Measurements from ENCODE around the gene SH2D4B.

Gene SH2D4B

DNA sequence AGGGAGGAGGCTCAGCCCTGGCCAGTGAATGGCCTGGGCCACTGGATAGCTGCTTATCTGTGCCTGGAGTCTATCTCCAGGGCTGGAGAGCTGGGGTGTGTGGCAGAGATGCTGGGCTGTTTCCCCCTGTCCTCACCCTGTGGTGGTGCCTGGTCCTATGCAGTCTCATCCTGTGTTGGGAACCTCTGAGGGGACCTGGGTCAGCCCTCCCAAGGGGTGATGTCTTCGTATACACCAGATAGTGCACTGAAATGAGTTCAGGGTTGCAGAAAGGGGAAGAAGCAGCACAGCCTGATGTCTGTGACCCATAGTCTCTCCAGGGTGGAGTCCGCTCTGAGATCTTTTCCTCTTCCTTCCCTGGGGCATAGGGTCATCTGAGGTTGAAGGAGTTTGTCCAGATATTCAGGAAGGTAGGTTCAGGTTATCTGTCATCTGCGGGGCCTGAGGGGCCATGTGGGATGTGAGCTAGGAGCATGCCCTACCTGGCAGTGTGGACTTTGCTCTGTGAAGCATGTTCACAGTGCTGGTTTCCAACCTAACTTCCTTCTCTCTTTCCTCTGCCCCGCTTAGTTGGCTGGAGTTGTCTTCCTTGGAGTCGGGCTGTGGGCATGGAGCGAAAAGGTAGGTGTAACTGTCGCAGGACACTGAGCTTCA, 33.4 kb upstream of the SH2D4B start:
- no peak for DNase-seq (ENCODE audit: low read depth in 2 of 2)

DNA sequence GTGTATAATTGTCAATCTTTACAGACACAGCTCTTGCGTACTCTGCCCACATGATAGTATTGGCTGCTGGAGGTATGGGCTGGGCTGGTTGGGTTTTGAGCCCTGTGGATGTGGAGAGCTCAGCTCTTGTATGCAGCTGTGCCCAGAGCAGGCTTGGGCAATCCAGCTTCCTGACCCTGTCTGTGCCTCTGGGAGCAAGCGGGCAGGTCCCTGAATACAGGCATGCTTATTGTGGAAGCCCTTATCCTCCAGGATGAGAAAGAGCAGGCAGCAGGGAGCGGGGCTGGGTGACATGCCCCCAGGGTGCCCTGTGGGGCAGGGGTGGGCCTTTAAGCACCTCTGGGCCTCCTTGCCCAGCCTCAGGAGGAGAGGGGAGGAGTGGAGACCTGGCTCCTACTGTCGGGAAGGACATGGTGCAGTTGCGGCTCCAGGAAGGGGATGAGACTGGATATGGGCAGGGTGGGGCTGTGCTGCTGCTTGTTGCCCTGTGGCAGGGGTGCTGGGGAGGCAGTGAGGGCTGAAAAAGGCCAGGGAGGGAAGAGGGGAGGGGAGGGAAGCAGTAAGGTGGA, 32.7 kb upstream of the SH2D4B start:
- DNase-seq (ENCODE audit: low read depth in 2 of 2) = no peak

DNA sequence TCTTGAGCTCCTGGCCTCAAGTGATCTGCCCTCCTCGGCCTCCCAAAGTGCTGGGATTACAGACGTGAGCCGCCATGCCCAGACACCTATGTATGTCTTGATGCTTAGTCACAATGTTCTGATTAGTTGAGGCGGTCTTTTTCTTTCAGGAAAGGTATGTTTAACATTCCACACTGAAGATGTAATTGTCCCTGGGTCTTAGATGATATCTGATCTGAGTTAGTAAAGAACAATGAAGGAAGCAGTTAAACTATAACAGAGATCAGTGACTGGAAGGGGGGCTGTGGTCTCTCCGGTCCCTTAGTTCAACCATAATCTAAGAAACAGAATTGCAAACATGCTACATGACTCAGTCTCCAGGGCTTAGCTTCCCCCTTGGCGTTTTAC, 31.5 kb upstream of the SH2D4B start:
- no peak for DNase-seq (ENCODE audit: low read depth in 2 of 2)

DNA sequence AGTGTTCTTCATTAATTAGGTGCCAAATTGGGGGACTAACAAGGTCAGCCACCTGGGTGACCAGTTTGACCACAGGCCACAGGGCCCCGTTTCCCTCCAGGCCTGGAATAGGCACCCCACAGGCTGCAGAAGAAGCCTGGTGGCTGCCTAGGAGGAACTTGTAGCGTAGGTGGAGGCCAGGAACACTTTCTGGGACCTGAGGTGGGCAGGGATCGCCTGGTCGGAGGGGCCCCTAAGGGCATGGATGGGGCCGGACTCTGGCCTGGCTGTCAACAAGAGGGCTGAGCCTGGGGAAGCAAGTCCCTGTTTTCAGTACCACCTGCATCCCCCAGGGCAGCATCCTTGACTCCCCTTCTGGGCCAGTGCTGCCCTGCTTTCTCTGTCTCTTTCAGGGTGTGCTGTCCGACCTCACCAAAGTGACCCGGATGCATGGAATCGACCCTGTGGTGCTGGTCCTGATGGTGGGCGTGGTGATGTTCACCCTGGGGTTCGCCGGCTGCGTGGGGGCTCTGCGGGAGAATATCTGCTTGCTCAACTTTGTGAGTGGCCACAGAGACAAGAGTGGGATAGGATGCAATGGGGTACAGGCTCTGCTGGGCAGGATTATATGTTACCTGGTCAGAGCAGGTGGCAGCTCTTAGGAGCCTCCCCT, 30.7 kb upstream of the SH2D4B start:
- no peak for DNase-seq (ENCODE audit: low read depth in 2 of 2)

DNA sequence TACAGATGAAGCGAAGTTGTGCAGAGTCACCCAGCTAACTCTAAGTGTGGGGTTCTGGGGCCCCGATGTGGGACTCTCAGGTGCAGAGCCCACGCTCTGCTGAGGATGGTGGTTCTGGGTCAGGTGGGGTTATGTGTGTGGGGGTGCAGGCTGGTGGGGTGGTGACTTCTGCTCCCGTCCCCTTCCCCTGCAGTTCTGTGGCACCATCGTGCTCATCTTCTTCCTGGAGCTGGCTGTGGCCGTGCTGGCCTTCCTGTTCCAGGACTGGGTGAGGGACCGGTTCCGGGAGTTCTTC, 28.6 kb upstream of the SH2D4B start:
- DNase-seq (ENCODE audit: low read depth in 2 of 2) = no peak

DNA sequence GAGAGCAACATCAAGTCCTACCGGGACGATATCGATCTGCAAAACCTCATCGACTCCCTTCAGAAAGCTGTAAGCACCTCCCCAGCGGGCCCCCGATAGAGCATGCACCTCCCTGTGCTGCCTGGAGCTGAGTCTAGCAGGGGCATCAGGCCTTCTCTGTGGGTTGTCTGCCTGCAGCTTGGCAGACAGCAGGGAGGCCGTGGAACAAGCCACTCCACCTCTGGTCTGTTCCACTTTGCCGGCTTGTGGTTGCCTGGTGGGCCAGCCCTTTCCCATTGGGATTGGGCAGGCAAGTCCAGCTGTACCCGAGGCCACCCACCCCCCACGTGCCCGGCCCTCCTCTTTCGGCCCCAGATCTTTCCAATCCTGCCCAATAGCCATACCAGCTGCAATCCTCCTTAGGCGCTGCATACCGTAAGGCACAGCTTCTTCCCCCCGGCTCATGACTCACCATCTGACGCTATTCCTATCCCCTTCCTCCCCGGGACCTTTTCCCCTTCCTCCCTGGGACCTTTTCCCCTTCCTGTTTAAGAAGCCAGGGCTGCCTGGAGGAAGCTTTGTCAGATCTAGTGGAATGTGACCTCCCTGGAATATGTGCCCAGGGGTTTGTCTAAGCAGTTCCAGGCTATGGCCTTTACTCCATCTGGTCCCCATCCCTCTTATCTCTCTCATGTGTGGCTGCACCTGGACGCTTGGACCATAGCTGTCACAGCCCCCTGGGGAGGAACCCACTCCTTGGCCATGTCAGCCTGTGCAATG, 28.1 kb upstream of the SH2D4B start:
- no peak for DNase-seq (ENCODE audit: low read depth in 2 of 2)

DNA sequence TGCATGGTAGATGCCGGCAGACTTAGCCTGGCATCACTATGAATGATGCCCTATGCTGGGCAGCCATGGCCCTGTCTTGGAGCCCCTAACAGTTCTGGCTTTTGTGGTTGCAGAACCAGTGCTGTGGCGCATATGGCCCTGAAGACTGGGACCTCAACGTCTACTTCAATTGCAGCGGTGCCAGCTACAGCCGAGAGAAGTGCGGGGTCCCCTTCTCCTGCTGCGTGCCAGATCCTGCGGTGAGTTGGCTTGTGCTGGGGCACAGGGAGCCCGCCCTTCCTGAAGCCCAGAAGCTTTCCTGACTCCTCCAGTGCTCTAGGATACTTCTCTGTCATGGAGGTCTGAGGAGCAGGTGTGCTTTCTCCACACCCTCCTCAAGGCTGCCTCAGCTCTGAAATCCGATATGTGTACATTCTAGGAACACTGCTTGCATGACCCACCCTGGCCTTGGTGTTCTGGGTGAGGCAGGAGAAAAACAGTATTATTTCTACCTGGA, 25.6 kb upstream of the SH2D4B start:
- no peak for DNase-seq (ENCODE audit: low read depth in 2 of 2)

DNA sequence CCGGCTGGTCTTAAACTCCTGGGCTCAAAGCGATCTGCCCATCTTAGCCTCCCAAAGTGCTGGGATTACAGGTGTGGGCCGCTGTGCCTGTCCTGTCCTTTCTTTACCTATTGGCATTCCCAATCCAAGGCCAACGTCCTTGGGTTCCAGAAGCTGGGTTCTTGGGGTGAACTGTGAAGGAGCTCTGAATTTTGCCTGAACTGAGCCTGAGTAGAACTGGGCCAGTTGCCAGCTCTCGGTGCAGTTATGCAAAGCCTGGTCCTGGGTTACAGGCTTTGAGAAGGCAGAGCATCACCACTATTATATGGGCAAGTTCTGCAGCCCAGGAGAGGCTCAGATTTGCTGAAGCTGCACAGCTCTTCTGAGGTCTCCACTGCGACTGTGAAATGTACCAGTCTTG, 24.6 kb upstream of the SH2D4B start:
- DNase-seq (ENCODE audit: low read depth in 2 of 2) = no peak

DNA sequence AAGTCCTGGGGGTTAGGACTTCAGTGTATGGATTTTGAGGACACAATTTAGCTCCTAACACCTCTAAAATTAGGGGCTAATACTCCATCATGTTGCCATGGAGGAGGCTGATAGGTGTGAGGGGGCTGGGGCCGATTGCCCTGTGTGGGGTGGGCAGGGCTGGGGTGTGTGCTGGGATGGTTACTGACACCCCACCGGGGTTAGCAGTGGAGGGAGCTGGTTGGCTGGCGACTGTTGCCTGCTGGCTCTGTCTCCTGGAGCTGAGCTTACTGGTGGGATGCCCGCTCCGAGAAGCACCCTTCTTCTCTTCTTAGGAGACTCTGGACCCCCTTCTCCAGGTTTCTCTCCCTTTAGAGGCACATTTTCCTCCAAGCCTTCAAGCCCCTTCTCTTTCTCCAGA, 22.2 kb upstream of the SH2D4B start:
- no peak for DNase-seq (ENCODE audit: low read depth in 2 of 2)

DNA sequence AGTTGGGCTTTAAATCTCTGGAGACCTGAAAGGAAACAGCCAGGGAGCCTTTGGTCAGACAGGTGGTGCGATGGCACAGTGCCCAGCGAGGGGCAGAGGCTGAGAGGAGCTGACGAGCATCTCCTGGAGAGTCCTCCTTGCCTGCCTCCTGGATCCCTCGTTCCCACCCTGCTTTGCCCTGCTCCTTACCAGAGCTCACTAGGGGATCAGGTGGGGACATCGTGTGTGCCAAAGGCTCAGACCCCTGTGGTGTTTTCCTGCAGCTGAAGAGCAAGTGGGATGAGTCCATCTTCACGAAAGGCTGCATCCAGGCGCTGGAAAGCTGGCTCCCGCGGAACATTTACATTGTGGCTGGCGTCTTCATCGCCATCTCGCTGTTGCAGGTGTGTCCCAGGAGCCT, 21.8 kb upstream of the SH2D4B start:
- no peak for DNase-seq (ENCODE audit: low read depth in 2 of 2)

DNA sequence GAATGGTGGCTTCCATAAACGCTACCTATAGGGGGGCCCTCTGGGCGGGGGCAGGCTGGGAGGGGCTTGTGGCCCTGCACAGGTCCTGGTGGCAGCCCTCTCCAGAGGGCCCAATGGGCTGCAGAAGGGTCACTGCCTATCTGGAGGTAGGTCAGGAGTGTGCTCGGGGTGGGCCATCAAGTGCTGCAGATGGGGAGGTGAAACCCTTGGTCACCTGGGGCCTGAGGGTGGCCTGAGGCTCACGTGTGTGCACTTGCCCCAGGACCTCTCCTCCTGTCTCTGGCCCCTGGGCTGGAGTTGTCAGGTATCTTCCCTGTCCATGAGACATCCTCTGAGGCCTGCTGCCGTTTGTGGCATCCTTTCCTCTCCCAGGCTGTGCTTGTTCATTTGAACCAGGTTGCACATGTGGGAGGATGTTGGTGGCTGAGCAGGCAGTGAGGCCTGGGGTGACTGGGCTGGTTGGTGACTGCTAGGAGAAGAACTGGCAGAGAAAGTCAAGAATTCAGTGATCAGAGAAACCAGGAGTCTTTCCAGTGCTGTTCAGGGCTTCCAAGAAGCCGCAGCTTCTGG, 21.1 kb upstream of the SH2D4B start:
- no peak for DNase-seq (ENCODE audit: low read depth in 2 of 2)

DNA sequence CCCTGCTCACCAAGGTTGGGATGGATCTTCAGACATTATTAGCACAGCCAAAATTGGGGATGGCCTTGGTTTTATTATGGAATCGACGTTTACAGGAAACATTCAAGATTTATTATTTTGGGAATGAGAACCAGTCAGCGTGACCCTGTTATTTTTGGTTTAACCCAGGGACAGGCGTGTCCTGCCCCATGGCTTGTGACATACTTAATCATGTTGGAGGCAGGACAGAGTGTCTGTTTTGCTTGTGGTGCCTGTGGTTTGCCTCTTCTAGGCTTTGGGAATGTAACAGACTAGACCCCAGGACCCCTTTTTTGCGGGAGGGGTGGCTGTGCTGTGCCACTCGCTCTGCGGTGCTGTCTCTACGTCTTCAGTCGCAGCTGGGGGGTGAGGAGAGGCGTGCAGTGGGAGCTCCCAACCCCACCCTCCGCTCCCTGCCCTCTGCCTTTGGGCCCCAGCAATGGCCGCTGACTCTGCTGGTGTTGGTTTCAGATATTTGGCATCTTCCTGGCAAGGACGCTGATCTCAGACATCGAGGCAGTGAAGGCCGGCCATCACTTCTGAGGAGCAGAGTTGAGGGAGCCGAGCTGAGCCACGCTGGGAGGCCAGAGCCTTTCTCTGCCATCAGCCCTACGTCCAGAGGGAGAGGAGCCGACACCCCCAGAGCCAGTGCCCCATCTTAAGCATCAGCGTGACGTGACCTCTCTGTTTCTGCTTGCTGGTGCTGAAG, 20.1 kb upstream of the SH2D4B start:
- DNase-seq (ENCODE audit: low read depth in 2 of 2) = no peak

DNA sequence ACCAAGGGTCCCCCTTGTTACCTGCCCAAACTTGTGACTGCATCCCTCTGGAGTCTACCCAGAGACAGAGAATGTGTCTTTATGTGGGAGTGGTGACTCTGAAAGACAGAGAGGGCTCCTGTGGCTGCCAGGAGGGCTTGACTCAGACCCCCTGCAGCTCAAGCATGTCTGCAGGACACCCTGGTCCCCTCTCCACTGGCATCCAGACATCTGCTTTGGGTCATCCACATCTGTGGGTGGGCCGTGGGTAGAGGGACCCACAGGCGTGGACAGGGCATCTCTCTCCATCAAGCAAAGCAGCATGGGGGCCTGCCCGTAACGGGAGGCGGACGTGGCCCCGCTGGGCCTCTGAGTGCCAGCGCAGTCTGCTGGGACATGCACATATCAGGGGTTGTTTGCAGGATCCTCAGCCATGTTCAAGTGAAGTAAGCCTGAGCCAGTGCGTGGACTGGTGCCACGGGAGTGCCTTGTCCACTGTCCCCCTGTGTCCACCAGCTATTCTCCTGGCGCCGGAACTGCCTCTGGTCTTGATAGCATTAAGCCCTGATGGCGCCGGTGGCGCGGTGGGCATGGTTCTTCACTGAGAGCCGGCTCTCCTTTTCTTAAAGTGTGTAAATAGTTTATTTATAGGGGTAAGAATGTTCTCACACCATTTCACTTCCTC, 19.4 kb upstream of the SH2D4B start:
- no peak for DNase-seq (ENCODE audit: low read depth in 2 of 2)

DNA sequence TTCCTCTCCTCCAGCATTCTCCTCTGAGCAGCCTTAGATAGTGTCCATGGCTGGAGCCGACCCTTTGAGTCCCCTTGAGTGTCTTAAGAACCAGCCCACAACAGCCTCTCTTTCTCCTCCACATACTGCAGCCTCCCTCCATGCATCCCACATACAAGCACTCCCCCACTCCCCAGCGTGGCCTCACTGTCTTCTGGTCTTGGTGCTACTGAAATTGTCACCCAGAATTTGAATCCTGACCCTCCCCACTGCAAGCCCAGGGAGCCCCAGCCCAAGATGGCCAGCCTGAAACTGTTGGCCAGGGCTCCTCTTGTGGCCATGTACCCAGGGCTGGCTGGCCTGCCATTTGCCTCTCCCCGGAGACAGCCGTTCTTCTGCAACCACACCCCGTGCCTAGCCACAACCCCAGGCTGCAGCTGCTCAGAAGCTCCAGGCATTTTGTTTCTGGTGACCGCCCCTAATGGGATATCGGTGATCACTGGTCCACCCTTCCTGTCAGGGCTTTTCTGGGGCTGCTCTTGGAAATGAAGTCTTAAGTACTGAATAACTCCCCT, 18.8 kb upstream of the SH2D4B start:
- DNase-seq (ENCODE audit: low read depth in 2 of 2) = no peak

DNA sequence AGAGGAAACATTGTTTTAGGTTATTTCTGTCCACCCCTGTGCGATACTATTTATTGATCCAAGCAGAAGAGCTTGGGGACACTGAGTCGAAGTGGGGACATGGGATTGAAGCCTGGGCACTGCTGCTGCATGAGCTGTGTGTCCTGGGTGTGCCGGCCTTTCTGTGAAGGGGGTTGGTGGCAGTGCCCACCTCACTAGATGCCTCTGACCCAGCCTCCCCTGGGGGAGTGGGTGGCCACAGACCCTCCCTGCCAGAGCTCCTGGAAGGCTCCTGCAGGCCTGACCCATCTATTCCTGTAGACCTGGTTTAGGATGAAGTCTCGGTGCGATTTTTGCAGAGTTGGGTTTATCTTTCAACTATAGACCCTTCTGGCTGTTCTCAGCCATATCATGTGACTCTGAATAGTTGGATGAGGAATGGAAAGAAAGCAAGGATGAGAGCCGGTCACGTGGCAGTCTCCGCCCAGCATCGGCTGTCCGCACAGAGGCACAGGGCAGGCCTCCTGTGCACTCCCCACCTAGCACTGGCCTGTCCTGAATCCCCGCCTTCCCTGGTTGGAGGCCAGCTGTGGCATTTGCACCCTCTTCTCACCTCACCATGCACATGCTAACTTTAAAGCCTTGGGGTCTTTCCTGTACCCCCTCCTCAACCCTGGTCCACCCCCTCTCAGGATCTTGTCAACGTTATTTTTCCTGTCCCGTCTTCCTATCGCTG, 17.6 kb upstream of the SH2D4B start:
- no peak for DNase-seq (ENCODE audit: low read depth in 2 of 2)

DNA sequence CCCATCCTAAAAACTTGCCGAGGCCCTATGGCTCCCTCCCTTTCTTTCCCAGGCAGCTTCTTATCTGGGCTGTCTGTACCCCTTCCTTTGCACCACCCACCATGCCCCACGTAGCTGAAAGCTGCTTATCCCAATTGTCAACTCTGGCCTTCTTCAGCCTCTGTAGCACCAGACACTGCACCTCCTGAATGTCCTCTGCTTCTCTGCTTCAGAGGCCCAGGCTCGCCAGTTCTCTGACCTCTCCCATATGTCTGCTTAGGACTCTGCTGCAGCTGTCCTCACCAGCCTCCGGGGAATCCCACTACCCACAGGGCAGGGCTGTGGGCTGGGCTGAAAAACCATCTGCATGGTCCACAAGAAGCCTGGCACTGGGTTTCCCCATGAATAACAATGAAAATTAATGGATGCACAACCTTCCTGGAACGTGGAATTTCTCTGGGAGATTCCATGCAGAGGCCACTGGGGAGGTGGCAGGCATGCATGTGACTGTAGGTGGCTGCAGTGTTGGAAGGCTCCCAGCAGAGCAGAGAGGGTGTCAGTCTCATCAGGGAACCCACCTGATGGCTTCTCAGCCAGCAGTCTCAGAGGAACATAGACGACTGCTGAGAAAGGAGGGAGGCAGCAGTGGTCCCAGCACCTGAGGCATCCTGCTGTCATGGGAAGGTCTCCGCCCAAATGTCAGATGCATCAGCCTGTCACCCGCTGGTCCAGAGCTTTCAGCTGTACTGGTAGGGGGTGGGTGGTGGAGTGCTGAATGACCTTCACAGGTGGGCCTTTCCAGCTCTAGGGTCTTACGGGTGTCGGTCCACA, 16.8 kb upstream of the SH2D4B start:
- no peak for DNase-seq (ENCODE audit: low read depth in 2 of 2)

DNA sequence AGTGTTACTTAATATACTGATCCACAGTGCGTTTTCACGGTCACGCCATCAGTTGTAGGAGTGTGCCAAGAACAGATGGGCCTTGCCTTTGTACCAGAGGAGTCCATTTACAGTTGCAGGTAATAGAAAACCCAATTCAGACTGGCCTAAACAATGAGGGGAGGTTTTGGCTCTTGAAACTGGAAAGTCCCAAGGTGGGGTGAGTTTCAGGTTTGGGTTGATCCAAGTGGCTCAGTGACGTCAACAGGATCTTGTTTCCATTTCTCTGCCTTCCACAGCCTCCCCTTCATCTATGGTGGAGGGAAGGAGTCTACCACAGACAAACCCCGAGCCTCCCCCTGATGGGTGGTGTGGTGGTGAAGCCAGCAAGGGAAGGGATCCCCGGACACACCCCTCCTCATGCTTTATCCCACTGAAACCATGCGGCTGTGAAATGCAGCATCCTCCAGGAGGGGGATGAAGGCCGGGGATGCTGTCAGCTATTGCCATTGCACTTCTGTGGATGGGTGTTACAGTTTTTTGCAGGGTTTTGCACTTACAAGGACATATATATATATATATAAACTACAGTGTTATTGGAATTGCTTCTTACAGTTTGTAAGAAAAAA, 14.8 kb upstream of the SH2D4B start:
- no peak for DNase-seq (ENCODE audit: low read depth in 2 of 2)

DNA sequence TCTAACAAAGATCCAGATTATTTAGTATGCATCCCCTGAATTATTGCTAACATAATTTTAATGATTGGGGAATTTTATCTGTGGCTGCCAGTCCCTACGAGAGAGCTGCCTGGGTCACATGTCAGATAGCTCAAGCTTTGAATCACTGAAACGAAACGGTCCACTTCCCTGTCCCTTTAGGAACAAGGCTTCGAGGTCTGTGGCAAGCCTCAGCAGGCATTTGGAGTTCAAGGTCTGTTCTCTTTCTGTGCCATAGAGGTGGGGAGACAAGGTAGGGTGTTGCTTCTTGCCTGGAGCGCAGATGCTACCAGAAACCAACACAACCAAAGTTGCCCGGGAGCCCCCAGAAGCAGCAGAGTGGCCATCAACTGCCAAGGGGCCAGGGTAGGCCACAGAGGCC, 13.9 kb upstream of the SH2D4B start:
- no peak for DNase-seq (ENCODE audit: low read depth in 2 of 2)
